H9 (cell line): ENCODE measurements around the gene TOM1L2. TPM values are rescaled to one million over a fixed set of nuclear protein-coding genes. Genes with fewer than 3 reads are reported as not detected.

ENCODE experiments used
- DNase-seq: peaks from one replicate; pipeline ENCODE4 v3.0.0-alpha.2; 2017
- H2AFZ ChIP-seq: one replicate; pipeline ENCODE4 v1.6.1; 2013; ENCODE audit warnings: mild to moderate bottlenecking, low read length, control low read depth, moderate library complexity
- H2AK5ac ChIP-seq: 2 replicates; pipeline ENCODE4 v1.6.1; 2013; ENCODE audit warnings: low read length, control low read depth, mixed read lengths; ENCODE audit not compliant: insufficient read length
- H2BK120ac ChIP-seq: one replicate; pipeline ENCODE4 v1.6.1; 2013; ENCODE audit warnings: low read depth, mild to moderate bottlenecking, low read length, control low read depth, inconsistent platforms; ENCODE audit not compliant: poor library complexity, severe bottlenecking
- H2BK12ac ChIP-seq: 2 replicates; pipeline ENCODE4 v1.6.1; 2013; ENCODE audit warnings: low read length, control low read depth, mixed read lengths, low read depth; ENCODE audit not compliant: insufficient read length
- H2BK15ac ChIP-seq: 2 replicates; pipeline ENCODE4 v1.6.1; 2013; ENCODE audit warnings: low read depth, low read length, control low read depth
- H2BK20ac ChIP-seq: one replicate; pipeline ENCODE4 v1.6.1; 2013; ENCODE audit warnings: low read depth, mild to moderate bottlenecking, low read length, control low read depth, inconsistent platforms; ENCODE audit not compliant: poor library complexity, severe bottlenecking
- H2BK5ac ChIP-seq: 2 replicates; pipeline ENCODE4 v1.6.1; 2013; ENCODE audit warnings: low read length, control low read depth, mixed read lengths; ENCODE audit not compliant: insufficient read length
- H3K14ac ChIP-seq: 2 replicates; pipeline ENCODE4 v1.6.1; 2013; ENCODE audit warnings: low read length, control low read depth; ENCODE audit not compliant: insufficient read depth
- H3K18ac ChIP-seq: 2 replicates; pipeline ENCODE4 v1.6.1; 2013; ENCODE audit warnings: low read depth, mild to moderate bottlenecking, mixed read lengths, low read length, control low read depth; ENCODE audit not compliant: insufficient read length
- H3K23ac ChIP-seq: 2 replicates; pipeline ENCODE4 v1.6.1; 2013; ENCODE audit warnings: low read length, control low read depth, mixed read lengths, low read depth; ENCODE audit not compliant: insufficient read length
- H3K23me2 ChIP-seq: 2 replicates; pipeline ENCODE4 v1.6.1; 2013; ENCODE audit warnings: low read depth, mild to moderate bottlenecking, mixed read lengths, low read length, control low read depth; ENCODE audit not compliant: insufficient read length, poor library complexity, severe bottlenecking
- H3K27ac ChIP-seq: 2 replicates; pipeline ENCODE4 v1.5.1; 2013; ENCODE audit warnings: low read length, control low read depth, mixed read lengths, low read depth; ENCODE audit not compliant: insufficient read length
- H3K27me3 ChIP-seq: 2 replicates; pipeline ENCODE4 v1.6.1; 2013; ENCODE audit warnings: low read length, control low read depth, inconsistent platforms; ENCODE audit not compliant: insufficient read depth
- H3K4ac ChIP-seq: 2 replicates; pipeline ENCODE4 v1.6.1; 2013; ENCODE audit warnings: low read depth, mild to moderate bottlenecking, control low read depth, inconsistent platforms, low read length, moderate library complexity
- H3K4me1 ChIP-seq: 2 replicates; pipeline ENCODE4 v1.6.1; 2013; ENCODE audit warnings: low read length, control low read depth, inconsistent platforms; ENCODE audit not compliant: insufficient read depth
- H3K4me2 ChIP-seq: 2 replicates; pipeline ENCODE4 v1.6.1; 2013; ENCODE audit warnings: low read length, control low read depth, mixed read lengths; ENCODE audit not compliant: insufficient read length, insufficient read depth
- H3K56ac ChIP-seq: 2 replicates; pipeline ENCODE4 v1.6.1; 2013; ENCODE audit warnings: low read depth, mild to moderate bottlenecking, mixed read lengths, low read length, control low read depth; ENCODE audit not compliant: insufficient read length
- H3K79me1 ChIP-seq: 2 replicates; pipeline ENCODE4 v1.6.1; 2013; ENCODE audit warnings: low read depth, mild to moderate bottlenecking, moderate library complexity, low read length, control low read depth, inconsistent platforms; ENCODE audit not compliant: insufficient read depth, poor library complexity, severe bottlenecking
- H3K79me2 ChIP-seq: 2 replicates; pipeline ENCODE4 v1.6.1; 2013; ENCODE audit warnings: low read length, control low read depth, inconsistent platforms; ENCODE audit not compliant: insufficient read depth
- H3K9ac ChIP-seq: 2 replicates; pipeline ENCODE4 v1.6.1; 2013; ENCODE audit warnings: low read length, control low read depth, mixed read lengths; ENCODE audit not compliant: insufficient read length; ENCODE audit errors: extremely low read depth
- H3K9me3 ChIP-seq: one replicate; pipeline ENCODE4 v1.6.1; 2013; ENCODE audit warnings: low read depth, low read length, inconsistent platforms; ENCODE audit not compliant: control insufficient read depth
- H3T11ph ChIP-seq: one replicate; pipeline ENCODE4 v1.6.1; 2013; ENCODE audit warnings: mild to moderate bottlenecking, low read length, control low read depth, inconsistent platforms
- H4K20me1 ChIP-seq: one replicate; pipeline ENCODE4 v1.6.1; 2013; ENCODE audit not compliant: control insufficient read depth, insufficient read length, insufficient read depth
- H4K5ac ChIP-seq: 2 replicates; pipeline ENCODE4 v1.6.1; 2013; ENCODE audit warnings: low read depth, mild to moderate bottlenecking, mixed read lengths, low read length, control low read depth; ENCODE audit not compliant: insufficient read length
- H4K8ac ChIP-seq: replicated peaks from 2 replicates; pipeline ENCODE4 v1.6.1; 2013; ENCODE audit warnings: low read length, control low read depth, mixed read lengths, low read depth; ENCODE audit not compliant: insufficient read length
- H4K91ac ChIP-seq: 2 replicates; pipeline ENCODE4 v1.6.1; 2013; ENCODE audit warnings: low read depth, mild to moderate bottlenecking, moderate library complexity, mixed read lengths, low read length, control low read depth; ENCODE audit not compliant: insufficient read length
- H3K27ac Mint-ChIP-seq, 3 experiments: 2 replicates in 2 of 3; 3 replicates in 1 of 3; pipeline ENCODE4 v1.8.0; 2020 to 2021; ENCODE audit warnings: mixed read lengths in 3 of 3, mild to moderate bottlenecking in 1 of 3, moderate library complexity in 1 of 3
- H3K27me3 Mint-ChIP-seq: 2 replicates; pipeline ENCODE4 v1.8.0; 2021; ENCODE audit warnings: low read depth, mild to moderate bottlenecking, moderate library complexity, mixed read lengths
- H3K36me3 Mint-ChIP-seq, 3 experiments: 2 replicates in 2 of 3; 3 replicates in 1 of 3; pipeline ENCODE4 v1.8.0; 2020 to 2021; ENCODE audit warnings: low read depth in 3 of 3, mixed read lengths in 3 of 3; ENCODE audit not compliant: insufficient read depth in 1 of 3
- H3K4me1 Mint-ChIP-seq, 2 experiments: 2 replicates each; pipeline ENCODE4 v1.8.0; 2020; ENCODE audit warnings: mixed read lengths in 2 of 2
- H3K4me3 Mint-ChIP-seq, 2 experiments: 2 replicates in 1 of 2; 3 replicates in 1 of 2; pipeline ENCODE4 v1.8.0; 2020 to 2021; ENCODE audit warnings: mild to moderate bottlenecking in 2 of 2, mixed read lengths in 2 of 2, moderate library complexity in 1 of 2
- H3K9me3 Mint-ChIP-seq, 2 experiments: 2 replicates in 1 of 2; 3 replicates in 1 of 2; pipeline ENCODE4 v1.8.0; 2020; ENCODE audit warnings: mild to moderate bottlenecking in 2 of 2, mixed read lengths in 2 of 2, moderate library complexity in 1 of 2
- WGBS: extraction: QIAGEN DNeasy Blood & Tissue Kit; methylation state at CpG from one replicate; pipeline ENCODE4 v1.1.7; 2013; ENCODE audit warnings: missing lambda C conversion rate, low lambda C conversion rate, mixed read lengths; ENCODE audit not compliant: insufficient read length; ENCODE audit errors: extremely low coverage; 5-methylcytosine and 5-hydroxymethylcytosine counted together
- total RNA-seq: library from RNA; stranded (reverse); gene quantifications from 2 replicates; pipeline ENCODE4 v1.2.1, GENCODE V29; 2021
- TF ChIP-seq, protein P1 (sequence below): fragments of 200-600 bp; sonication (generic); conservative IDR thresholded peaks from 3 replicates; pipeline ENCODE4 v1.8.0; 2021; ENCODE audit warnings: antibody characterized with exemption, mild to moderate bottlenecking

TOM1L2 gene
- total RNA-seq, 1 experiment from 2014 or later, result 4.6 TPM

DNA sequence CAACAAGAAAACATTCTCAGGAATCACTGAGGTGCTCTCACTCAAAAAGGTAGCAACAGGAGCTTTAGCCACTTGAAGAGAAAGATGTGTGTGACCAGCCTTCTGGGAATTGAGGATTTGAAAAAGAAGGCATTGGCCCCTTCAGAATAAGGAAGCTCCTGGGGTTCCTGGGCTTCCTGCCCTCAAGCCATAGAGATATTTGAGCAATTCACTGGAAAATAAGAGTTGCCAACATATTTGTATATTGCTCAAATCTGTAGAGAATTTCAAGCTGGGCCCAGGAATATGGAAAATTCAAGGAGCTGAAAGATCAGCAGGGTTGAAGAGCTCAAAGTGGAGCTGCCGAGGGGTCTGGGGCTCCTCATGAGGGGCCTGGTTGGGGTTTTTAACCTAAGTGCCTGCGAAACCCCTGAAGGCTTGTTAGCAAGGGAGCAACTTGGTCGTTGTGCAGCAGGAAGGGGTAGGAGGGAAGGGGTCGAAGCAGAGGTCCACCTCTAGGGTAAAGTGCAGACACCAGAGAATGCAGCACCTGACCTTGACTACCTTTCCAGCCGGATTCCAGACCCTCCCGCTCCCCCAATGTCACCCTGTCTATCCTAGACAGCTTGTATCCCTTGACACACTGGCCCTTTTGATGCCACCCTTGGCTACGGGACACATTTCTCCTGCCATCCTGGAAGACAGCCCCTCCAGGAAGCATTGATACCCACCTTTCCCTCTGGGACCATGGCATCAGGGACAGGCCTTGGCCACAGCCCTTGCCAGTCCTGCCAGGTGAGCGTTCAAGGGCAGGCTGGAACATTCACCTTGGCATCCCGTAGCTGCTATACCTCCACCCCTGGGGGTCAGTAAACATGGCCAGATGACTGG lies 67.8 kb downstream of the TOM1L2 start:
- no peak overlapping the region for H3K27ac Mint-ChIP-seq
- Histone ChIP-seq H3K56ac (no peak overlapping the region), H3K79me2 (no peaks in the 10 kb centered on the region), H3K4me2 (no peak overlapping the region), H2BK12ac (no peak overlapping the region), H3T11ph (no peak overlapping the region), H3K4me1 (peaks cover 2% of the 10 kb centered on the region; the same call in 1 of the 2 replicates), H3K14ac (no peak overlapping the region; the same call in 1 of the 2 replicates), H4K91ac (no peak overlapping the region), H2AK5ac (no peak overlapping the region), H3K9ac (no peak overlapping the region), H2AFZ (no peak overlapping the region), H3K23ac (no peak overlapping the region), H3K27me3 (no peaks in the 10 kb centered on the region), H4K20me1 (no peaks in the 10 kb centered on the region), H3K9me3 (no peaks in the 10 kb centered on the region), H4K8ac (no peak overlapping the region), H2BK20ac (no peak overlapping the region), H3K79me1 (no peaks in the 10 kb centered on the region), H4K5ac (no peak overlapping the region), H3K23me2 (no peaks in the 10 kb centered on the region), H3K18ac (no peak overlapping the region), H3K4ac (no peak overlapping the region), H3K27ac (no peak overlapping the region), H2BK15ac (no peak overlapping the region), H2BK120ac (no peak overlapping the region), H2BK5ac (no peak overlapping the region)
- H3K4me3 Mint-ChIP-seq, result no peak overlapping the region
- H3K9me3 Mint-ChIP-seq, result no peaks in the 10 kb centered on the region
- TF ChIP-seq, protein P1, sequence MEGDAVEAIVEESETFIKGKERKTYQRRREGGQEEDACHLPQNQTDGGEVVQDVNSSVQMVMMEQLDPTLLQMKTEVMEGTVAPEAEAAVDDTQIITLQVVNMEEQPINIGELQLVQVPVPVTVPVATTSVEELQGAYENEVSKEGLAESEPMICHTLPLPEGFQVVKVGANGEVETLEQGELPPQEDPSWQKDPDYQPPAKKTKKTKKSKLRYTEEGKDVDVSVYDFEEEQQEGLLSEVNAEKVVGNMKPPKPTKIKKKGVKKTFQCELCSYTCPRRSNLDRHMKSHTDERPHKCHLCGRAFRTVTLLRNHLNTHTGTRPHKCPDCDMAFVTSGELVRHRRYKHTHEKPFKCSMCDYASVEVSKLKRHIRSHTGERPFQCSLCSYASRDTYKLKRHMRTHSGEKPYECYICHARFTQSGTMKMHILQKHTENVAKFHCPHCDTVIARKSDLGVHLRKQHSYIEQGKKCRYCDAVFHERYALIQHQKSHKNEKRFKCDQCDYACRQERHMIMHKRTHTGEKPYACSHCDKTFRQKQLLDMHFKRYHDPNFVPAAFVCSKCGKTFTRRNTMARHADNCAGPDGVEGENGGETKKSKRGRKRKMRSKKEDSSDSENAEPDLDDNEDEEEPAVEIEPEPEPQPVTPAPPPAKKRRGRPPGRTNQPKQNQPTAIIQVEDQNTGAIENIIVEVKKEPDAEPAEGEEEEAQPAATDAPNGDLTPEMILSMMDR, result no peak
- H3K4me1 Mint-ChIP-seq, result peaks cover 14% of the 10 kb centered on the region in 2 experiments; a peak in 3 of 4 replicates
- H3K27me3 Mint-ChIP-seq, result no peaks in the 10 kb centered on the region
- no peaks in the 10 kb centered on the region for H3K36me3 Mint-ChIP-seq
- DNase-seq, result no peak
- no CpG with 5 or more reads among the region's 9 CpGs for WGBS
